Limb (tissue), 2 donors: ENCODE measurements around the gene CAVIN1.
A peak's percentile ranks its signal among the peaks of the same experiment; 100 is the strongest.
"Not testable (repeated sequence)": the region's sequence is repeated elsewhere in the genome, so short reads cannot be mapped to it uniquely, and the experiment has no call there.

ENCODE experiments used
- DNase-seq, 2 donors: peaks; one replicate each; pipeline ENCODE4 v3.0.0-alpha.2; 2016; ENCODE audit errors: extremely low spot score in 2 of 2

The CAVIN1 gene

DNA sequence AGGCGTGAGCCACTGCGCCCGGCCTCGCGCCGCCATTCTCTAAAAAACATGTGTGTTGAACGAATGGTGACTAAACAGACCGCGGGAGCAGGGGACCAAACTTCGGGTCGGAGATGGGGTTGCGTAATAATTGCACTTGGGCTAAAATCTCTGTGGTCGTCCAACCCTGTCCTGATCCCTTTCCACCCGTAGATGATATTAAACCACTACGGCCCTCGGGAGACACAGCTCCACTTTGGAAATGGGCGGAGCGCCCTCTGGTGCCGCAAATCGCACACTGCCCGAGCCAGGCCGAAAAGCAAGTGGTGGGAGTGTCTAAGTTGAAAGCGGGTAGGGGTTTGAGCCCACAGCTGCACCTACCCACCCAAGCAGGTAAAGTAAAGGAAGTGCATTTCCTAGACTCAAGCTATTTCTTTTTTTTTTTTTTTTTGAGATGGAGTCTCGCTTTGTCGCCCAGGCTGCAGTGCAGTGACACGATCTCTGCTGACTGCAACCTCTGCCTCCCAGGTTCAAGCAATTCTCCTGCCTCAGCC is 17.0 kb downstream of the CAVIN1 start:
- DNase-seq = peak in 1 of 2 donors; percentile 88

DNA sequence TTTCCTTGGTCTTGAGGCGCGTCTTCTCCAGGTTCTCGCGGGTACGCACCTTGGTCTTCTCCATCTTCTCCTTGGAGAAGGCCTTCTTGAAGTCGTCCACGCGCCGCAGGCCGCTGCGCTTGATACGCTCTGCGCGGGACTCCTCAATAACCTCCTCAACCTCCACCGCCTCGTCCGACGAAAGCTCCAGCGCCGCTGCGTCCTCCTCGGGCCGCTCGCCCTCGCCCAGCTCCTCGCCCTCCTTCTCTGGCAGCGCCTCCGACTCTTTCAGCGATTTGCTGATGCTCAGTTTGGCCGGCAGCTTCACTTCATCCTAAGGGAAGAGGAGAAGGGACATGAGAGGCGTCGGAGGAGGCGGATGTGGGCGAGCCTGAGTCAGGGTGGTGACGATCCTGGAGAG is 18.0 kb downstream of the CAVIN1 start:
- no peak for DNase-seq

DNA sequence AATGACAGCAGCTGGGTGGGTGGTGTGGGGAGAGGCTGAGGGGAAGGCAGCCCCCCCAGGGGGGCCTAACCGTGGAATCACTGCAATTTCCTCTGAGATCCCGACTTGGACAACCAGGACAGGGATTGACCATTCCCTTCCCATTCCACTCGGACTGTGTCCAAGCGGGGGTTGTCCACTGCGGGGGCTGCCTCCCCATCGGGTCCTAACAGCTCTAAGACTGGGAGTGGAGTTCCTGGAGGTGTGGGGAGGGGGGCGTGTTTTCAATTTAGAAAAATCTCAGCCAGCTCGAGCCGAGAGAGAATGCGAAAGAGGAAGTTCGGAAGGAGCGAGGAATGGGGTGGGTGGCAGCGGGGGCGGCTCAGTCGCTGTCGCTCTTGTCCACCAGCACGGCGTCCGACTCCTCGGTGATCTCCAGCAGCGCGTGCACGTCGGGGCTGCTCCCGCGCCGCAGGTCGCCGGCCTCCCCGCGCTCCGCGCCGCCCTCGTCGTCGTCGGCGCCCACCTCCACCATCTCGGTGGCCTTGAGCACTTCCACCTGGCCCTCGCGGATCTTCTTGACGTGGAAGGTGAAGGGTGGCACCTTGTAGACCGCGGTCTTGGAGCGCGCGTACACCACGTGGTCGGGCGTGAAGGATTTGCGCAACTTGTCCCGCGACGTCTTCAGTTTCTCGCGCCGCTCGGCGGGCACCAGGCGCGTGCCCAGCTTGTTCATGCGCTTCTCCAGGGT is 18.6 kb downstream of the CAVIN1 start:
- no peak for DNase-seq

DNA sequence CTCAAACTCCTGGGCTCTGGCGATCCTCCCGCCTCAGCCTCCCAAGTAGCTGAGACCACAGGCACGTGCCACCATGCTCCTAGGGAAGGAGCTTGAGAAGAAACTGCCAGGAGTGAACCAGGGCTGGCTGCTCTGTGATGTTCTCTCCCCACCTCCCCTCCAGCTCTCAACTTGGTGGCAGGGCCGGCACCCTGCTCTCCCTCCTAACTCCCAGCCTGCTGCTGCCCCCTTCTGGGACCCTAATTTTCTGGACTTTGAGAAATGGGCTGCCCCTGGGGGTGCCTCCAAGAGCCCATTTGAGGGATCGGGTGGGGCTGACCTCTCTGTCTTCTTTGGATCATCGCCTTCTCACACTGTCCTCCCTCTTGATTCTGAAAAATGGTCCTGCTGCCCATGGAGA is 19.9 kb downstream of the CAVIN1 start:
- DNase-seq = no peak

DNA sequence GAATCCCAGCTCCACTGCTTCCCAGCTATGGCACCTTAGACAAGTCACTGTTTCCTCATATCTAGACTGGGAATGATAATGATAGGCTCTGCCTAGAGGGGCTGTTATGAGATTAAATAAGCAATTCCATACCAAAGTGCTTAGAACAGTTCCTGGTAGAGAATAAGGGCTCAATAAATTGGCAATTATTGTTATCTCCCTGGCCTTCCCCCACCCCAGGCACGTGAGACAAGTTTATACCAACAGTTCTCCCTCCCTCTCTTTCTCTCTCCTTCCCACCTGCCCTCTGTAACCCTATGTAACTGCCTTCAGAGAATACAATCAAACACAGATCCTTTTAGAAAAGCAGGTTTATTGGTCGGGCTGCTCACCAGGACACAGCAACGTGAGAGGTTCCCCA is 20.9 kb downstream of the CAVIN1 start:
- no peak for DNase-seq

DNA sequence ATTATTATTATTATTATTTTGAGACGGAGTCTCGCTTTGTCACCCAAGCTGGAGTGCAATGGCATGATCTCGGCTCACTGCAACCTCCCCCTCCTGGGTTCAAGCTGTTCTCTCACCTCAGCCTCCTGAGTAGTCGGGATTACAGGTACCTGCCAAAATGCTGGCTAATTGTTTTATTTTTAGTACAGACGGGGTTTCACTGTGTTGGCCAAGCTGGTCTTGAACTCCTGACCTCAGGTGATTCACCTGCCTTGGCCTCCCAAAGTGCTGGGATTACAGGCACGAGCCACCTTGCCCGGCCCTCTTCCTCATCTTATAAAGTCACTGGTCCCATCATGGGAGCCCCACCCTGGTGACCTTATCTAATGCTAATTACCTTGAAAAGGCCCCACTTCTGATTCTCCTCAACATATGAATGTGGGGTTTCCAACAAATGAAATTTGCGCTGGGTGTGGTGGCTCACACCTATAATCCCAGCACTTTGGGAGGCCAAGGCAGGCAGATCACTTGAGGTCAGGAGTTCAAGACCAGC is 22.1 kb downstream of the CAVIN1 start:
- not testable (repeated sequence) for DNase-seq

DNA sequence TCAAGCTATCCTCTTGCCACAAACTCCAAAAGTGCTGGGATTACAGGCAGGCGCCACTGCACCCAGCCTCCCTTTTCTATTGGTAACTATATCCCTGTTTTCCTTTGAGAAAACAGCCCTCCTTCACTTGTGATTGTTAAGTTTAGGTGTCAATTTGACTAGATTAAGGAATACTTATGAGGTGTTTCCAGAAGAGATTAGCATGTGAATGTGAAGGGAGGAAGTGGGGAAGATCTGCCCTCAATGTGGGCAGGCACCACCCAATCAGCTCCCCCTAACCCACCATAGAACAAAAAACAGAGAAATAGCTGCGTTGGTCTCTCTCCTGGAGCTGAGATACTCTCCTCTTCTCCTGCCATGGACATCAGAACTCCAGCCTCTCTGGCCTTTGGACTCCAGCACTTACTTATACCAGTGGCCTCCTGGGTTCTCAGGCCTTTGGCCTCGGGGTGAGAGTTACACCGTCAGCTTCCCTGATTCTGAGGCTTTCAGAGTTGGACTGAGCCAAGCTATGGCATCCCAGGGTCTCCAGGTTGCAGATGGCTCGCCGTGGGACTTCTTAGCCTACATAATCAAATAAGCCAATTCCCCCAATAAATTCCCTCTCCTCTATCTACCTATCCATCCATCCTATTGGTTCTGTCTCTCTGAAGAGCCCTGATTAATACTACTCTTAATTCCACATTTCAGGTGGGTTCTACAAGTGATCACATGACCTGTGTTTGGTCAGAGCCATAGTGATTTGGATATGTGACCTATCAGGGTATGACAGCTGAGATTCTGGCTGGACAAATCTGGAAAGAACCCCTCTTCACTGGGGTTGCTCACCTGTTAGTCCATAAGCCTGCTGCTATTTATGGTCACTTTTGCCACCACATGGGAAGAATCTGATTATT is 22.9 kb downstream of the CAVIN1 start:
- no peak for DNase-seq

DNA sequence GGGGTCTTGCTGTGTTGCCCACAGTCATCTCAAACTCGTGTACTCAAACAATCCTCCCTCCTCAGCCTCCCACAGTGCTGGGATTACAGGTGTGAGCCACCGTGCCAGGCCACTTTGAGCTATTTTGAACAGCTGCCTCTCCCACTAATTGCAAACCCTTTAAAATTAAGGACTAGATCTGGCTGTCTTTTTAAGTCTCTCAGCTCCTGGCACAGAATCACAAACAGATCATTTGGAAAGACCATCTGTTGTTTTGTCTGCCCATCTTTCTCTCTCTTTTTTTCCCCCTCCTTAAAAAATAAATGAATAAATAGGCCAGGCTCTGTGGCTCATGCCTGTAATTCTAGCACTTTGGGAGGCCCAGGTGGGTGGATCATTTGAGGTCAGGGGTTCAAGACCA is 23.9 kb downstream of the CAVIN1 start:
- DNase-seq = no peak

DNA sequence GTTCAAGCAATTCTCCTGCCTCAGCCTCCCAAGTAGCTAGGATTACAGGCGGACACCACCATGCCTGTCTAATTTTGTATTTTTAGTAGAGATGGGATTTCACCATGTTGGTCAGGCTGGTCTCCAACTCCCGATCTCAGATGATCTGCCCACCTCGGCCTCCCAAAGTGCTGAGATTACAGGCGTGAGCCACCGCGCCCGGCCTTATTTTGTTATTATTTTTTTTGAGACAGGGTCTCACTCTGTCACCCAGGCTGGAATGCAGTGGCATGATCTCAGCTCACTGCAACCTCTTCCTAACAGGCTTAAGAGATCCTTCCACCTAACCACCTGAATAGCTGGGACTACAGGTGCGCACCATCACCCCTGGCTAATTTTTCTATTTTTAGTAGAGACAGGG is 27.5 kb downstream of the CAVIN1 start:
- not testable (repeated sequence) for DNase-seq

DNA sequence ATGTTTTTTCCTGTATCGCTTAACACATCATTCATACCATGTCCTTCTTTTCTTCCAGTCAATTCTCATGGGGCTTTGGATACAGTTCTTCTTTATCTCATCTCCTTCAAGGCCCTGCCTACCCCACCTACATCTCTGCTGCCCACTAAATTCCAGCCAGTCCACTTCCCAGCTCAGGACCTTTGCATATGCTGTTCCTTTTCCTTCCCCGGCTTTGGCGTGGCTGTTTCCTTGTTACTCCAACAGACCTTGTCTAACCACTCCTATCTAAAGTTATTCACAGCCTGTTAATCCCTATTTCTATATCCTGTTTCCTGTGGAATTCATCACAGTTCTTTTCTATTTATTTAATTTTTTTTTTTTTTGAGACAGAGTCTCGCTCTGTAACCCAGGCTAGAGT is 28.2 kb downstream of the CAVIN1 start:
- DNase-seq = no peak

DNA sequence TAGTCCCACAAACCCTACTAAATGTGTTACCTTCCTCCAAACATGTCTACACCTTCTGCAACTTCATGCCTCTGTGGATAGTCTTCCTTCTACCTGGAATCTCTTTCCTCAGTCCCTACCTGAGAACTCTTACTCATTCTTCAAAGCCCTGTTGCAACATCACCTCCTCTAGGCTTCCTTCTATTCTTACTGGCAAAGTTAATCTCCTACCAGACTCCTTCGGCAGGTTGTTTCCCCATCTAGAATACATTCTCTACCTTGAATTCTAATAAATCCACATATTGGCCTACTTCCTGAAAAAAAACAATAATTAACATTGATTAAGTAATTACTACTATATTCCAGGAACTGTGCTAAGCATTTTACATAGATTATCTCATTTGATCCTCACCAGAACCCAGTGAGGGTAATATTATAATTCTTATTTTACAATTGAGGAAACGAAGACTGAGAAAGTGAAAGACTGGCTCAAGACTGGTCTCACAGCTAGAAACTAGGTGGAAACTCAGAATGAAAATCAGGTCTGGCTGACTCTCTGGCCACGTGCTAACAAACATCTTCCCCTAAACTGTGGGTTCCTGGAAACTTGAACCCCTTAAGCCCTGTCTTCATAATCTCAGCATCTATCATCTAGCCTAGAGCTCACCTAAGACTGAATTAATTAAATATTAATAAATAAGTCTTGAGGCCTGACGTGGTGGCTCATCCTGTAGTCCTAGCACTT is 30.2 kb downstream of the CAVIN1 start:
- DNase-seq = no peak

DNA sequence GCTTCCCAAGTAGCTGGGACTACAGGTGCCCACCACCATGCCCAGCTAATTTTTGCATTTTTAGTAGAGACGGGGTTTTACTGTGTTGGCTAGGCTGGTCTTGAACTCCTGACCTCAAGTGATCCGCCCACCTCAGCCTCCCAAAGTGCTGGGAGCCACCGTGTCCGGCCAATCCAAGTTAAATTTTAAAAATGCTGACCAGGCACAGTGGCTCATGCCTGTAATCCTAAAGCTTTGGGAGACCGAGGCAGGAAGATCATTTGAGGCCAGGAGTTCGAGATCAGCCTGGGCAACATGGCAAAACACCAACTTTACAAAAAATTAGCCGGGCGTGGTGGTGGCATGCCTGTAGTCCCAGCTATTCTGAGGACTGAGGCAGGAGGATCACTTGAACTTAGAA is 31.6 kb downstream of the CAVIN1 start:
- DNase-seq = not testable (repeated sequence)

DNA sequence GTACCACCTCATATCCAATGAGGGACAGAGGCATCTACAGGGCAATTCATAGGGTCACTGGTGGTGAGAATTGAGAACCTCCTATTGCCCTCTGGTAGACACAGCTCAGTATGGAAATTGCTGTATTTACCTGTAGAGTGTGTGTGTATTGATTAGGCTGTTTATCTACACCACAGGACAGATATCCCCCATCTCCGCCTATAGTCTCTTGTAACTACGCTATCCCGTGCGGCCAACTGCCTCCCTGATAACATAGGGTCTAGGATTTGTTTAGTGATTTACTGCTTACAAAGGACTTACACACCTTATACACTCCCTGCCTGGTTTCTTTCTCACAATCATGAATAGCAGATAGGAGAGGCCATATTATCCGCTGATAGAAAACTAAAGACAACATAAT is 33.2 kb downstream of the CAVIN1 start:
- DNase-seq = no peak

DNA sequence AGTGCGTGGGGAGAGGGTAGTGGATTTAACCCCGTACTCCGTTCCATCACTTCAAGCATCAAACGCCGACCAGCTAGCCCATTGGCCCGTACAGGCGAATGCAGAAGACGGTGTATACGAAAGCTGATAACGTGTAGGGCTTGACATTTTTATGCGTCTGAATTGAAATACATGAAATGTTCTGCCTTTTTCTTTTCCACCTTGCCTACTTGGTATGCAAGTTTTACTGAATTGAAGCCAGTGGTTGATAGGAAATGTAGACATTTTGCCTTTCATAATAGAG is 34.0 kb downstream of the CAVIN1 start:
- no peak for DNase-seq

DNA sequence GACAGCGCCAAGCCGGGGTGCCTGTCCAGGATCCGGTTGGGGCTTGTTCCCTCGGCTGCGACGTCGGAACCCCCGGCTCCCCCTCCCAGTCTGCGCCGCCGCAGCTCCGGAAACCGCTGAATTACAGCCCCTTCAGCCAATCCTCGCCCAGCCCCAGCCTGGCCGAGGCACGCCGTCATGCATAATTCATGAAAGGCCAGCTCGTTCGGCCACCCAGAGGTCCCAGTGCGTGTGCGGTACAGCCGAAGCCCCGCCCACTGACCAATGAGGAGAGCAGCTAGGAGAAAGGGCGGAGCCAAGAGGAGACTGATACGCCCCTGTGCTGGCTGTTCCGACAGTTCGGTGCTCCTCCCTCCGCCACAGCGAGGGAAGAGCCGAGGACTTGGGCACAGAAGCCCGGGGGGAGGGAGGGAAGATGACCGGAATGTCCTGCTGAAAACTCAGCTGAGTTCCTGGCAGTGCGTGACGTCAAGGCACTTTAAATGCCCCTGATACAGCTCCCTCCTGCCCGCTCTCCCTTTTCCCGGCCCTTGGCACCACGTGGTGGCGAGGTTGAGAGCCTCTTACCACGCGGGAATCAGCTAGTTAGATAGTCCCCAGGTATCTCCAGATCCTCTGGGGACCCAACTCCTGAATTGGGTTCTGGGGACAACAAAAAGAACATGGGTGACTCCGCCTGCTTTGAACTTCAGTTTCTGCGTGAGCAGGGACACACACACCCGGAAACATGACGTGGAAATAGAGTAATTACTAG is 34.5 kb downstream of the CAVIN1 start, which contains the start of gene STAT3:
Gene STAT3 (minus strand): TSS at position 62 of the 754 bp plus-strand sequence. CDS start 39,926 bp downstream, outside the sequence.
- peak; percentile 100 for DNase-seq

DNA sequence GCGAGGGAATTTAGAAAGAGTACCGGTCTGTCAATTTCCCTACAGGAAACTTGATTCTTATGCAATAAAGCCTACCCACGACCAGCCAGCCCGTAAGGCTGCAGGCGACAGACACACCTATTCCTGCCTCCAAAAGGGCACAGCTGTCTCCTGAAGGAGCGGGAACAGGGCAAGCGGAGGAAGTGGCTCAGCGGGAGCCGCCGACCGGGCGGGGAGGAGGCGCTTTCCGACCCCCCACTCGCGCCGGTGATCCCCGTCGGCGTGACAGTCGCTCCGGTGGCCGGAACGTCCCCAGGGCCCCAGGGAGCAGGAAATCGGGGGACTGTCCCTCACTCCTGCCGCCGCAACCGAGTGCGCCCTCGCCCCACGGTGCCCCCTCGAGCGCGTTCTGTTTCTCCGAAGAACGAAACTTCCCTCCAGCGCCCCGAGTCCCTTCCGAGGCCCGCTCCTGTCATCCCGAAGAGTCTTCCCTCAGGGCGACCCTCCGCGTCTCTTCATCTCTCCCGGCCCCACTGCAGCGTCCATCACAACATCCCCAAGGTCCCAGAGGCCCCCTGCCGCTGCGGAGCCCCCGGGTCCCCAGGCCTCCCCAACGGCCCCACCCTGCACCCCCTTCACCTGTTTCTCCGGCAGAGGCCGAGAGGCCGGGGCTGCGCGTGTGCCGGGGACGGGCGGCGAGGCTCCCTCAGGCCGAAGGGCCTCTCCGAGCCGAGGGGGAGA is 35.2 kb downstream of the CAVIN1 start:
- peak in 1 of 2 donors; percentile 22 for DNase-seq

DNA sequence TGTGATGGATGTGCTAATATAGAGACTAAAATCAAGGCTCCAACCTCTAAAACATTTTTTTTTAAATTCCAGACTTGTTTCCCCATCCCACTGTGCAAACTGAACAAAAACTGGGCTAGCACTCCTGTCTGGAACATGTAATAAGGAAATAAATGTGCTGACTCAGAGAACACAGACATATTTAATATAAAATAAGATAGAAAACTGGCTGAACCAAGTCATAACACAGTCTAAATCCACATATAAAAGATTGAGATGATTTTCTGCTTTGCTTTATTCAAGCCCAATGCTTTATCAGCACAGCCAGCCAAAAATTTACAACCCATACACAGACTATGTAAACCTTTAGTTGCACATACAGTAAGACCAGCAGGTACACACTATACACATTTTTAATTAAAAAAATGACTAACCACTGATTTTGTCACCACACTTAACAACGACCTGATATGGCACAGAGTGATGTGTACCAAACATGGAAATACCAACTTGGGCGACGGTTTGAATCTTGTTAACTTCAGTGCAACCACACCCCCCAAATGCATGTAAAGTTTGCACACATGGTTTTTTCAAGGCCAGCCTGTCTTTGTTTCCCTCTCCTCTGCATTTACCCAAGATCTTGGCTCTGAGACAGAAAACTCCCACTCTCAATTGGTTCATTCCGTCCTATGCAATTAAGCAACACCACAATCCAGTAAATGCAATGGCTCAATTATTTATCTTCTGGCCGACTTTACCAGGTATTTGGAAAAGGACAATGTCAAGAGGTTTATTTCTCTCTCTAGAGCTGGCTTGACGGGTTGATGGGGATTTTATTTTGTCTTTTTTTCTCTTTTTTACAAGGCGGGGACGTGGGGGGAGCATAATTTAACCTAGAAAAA is 36.0 kb downstream of the CAVIN1 start:
- peak in 1 of 2 donors; percentile 50 for DNase-seq

DNA sequence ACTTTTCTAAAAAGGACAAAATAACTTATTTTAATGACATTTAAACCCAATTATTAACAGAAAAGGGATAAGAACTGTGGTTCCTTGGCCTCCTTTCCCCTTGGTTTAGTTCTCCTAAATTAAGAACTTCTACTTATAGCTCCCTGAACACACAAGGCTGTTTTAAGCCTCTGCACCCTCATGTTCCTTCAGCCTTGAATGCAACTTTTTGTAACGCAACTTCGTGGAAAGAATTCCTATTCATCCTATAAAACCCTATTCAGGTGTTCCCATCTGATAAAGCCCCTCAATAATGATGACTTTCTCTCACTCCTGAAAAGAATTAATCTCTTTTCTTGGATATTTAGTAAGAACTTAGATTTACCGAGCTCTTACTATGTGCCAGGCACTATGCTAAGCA is 41.2 kb downstream of the CAVIN1 start:
- no peak for DNase-seq

DNA sequence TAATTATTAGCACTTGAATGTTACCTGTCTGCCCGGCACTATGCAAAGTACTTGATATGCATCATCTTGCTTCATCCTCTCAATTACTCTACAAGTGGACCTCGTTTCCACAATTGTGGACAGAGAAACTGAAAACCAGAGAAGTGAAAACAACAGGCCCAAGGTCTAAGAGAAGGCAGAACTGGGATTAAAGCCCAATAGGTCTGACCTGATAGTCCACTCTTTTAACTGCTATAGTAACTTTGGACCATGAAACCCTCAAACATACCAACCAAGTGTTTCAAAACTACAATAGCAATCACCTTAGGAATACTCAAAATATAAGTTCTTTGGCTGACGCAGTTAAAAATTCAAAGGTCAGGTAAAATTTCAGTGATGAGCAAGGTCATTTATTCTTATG is 42.1 kb downstream of the CAVIN1 start:
- no peak for DNase-seq
